SK-N-SH (cell line): Measurements from ENCODE around the gene DLK2. TPM values are rescaled to one million over a fixed set of nuclear protein-coding genes. Genes with fewer than 3 reads are reported as not detected.
"Not testable (repeated sequence)": the region's sequence is repeated elsewhere in the genome, so short reads cannot be mapped to it uniquely, and the experiment has no call there.

Experiments
- CTCF ChIA-PET: fragments of 300-600, 350-600 bp; formaldehyde crosslinking; extraction: SDS; loops from one replicate; lab custom pipeline; 2021; lab: Yijun Ruan, JAX
- POLR2A ChIA-PET: fragments of 350-600 bp; sonication (Branson Sonifier 250); formaldehyde crosslinking; extraction: SDS; loops from one replicate; lab custom pipeline; 2020; ENCODE audit warnings: antibody characterized with exemption, inconsistent platforms; lab: Yijun Ruan, JAX
- DNase-seq: peaks from one replicate; pipeline ENCODE4 v3.0.0; 2012
- H2AFZ ChIP-seq: fragments of 200-600 bp; sonication (generic); 2 replicates; pipeline ENCODE4 v1.8.1; 2016; ENCODE audit warnings: antibody characterized with exemption, mild to moderate bottlenecking, low read depth
- H3F3A ChIP-seq: fragments of 200-600 bp; sonication (generic); replicated peaks from 2 replicates; pipeline ENCODE3; 2016; ENCODE audit warnings: antibody characterized with exemption, mild to moderate bottlenecking; ENCODE audit not compliant: insufficient read depth
- H3K27ac ChIP-seq, 2 experiments: fragments of 200-500 bp in 1 of 2; fragments of 200-600 bp in 1 of 2; sonication (Bioruptor generic) in 1 of 2; sonication (generic), shearing (Covaris generic) in 1 of 2; 2 replicates each; pipeline versions ENCODE4 v1.5.1 to v1.6.1; 2014 to 2016; ENCODE audit warnings: low read depth in 2 of 2, inconsistent platforms in 1 of 2, low read length in 1 of 2, mild to moderate bottlenecking in 1 of 2, mixed read lengths in 1 of 2
- H3K27me3 ChIP-seq: fragments of 200-600 bp; sonication (generic), shearing (Covaris generic); 2 replicates; pipeline ENCODE4 v1.6.1; 2016; ENCODE audit warnings: mixed run types; ENCODE audit not compliant: insufficient read depth
- H3K36me3 ChIP-seq, 2 experiments: fragments of 200-500 bp in 1 of 2; fragments of 200-600 bp in 1 of 2; sonication (Bioruptor generic) in 1 of 2; sonication (generic) in 1 of 2; replicated peaks in 1 of 2; 2 replicates each; pipeline versions ENCODE3 to v1.5.1; 2014 to 2016; ENCODE audit warnings: low read length in 1 of 2, mild to moderate bottlenecking in 1 of 2; ENCODE audit not compliant: insufficient read depth in 2 of 2, control insufficient read depth in 1 of 2
- H3K4me1 ChIP-seq, 2 experiments: fragments of 200-500 bp in 1 of 2; fragments of 200-600 bp in 1 of 2; sonication (Bioruptor generic) in 1 of 2; sonication (generic), shearing (Covaris generic) in 1 of 2; 2 replicates each; pipeline versions ENCODE4 v1.5.1 to v1.6.1; 2014 to 2016; ENCODE audit warnings: low read depth in 1 of 2, low read length in 1 of 2, mixed run types in 1 of 2; ENCODE audit not compliant: insufficient read depth in 2 of 2, control insufficient read depth in 1 of 2
- H3K4me2 ChIP-seq: fragments of 200-600 bp; sonication (generic), shearing (Covaris generic); 2 replicates; pipeline ENCODE4 v1.6.1; 2017; ENCODE audit warnings: mixed run types
- H3K4me3 ChIP-seq, 2 experiments: fragments of 200-500 bp in 1 of 2; fragments of 200-600 bp in 1 of 2; sonication (Bioruptor generic) in 1 of 2; sonication (generic), shearing (Covaris generic) in 1 of 2; 2 replicates each; pipeline versions ENCODE4 v1.5.1 to v1.8.1; 2014 to 2016; ENCODE audit warnings: low read depth in 2 of 2, inconsistent platforms in 1 of 2, low read length in 1 of 2, mild to moderate bottlenecking in 1 of 2, mixed read lengths in 1 of 2, moderate library complexity in 1 of 2
- H3K79me2 ChIP-seq: fragments of 200-600 bp; sonication (generic); 2 replicates; pipeline ENCODE4 v1.8.1; 2017; ENCODE audit warnings: mild to moderate bottlenecking; ENCODE audit not compliant: insufficient read depth
- H3K9ac ChIP-seq: fragments of 200-600 bp; sonication (generic); 2 replicates; pipeline ENCODE4 v1.6.1; 2017; ENCODE audit warnings: mixed run types
- H3K9me2 ChIP-seq: fragments of 200-600 bp; sonication (generic); 2 replicates; pipeline ENCODE4 v1.6.1; 2017; ENCODE audit warnings: mixed run types
- H3K9me3 ChIP-seq: fragments of 200-600 bp; sonication (generic); 2 replicates; pipeline ENCODE4 v1.6.1; 2017; ENCODE audit warnings: mixed run types, mild to moderate bottlenecking, moderate library complexity
- H4K20me1 ChIP-seq: fragments of 200-600 bp; sonication (generic); 2 replicates; pipeline ENCODE4 v1.6.1; 2017; ENCODE audit warnings: mild to moderate bottlenecking, mixed run types; ENCODE audit not compliant: insufficient read depth
- CHD2 ChIP-seq: fragments of 150-350 bp; IDR thresholded peaks from 2 replicates; pipeline ENCODE4 v1.6.1; 2018; ENCODE audit warnings: low read length; ENCODE audit not compliant: partially characterized antibody
- FOSL2 ChIP-seq: IDR thresholded peaks from 2 replicates; pipeline ENCODE4 v1.4.0; 2012; ENCODE audit warnings: low read depth, mild to moderate bottlenecking, moderate library complexity, borderline replicate concordance
- MXI1 ChIP-seq: IDR thresholded peaks from 2 replicates; pipeline ENCODE4 v1.6.1; 2012; ENCODE audit warnings: mild to moderate bottlenecking, low read depth, low read length, improper control_type of control experiment
- NRF1 ChIP-seq: IDR thresholded peaks from 2 replicates; pipeline ENCODE4 v1.6.1; 2012; ENCODE audit warnings: low read depth, mild to moderate bottlenecking, low read length
- RCOR1 ChIP-seq: fragments of 150-350 bp; IDR thresholded peaks from 2 replicates; pipeline ENCODE4 v1.6.1; 2017; ENCODE audit warnings: antibody characterized with exemption, low read length
- RFX5 ChIP-seq: IDR thresholded peaks from 2 replicates; pipeline ENCODE4 v1.6.1; 2012; ENCODE audit warnings: mild to moderate bottlenecking, improper control_type of control experiment, low read length
- YY1 ChIP-seq: IDR thresholded peaks from 2 replicates; pipeline ENCODE4 v1.4.0; 2012; ENCODE audit warnings: low read depth, mild to moderate bottlenecking
- WGBS: methylation state at CpG from one replicate; pipeline ENCODE4 v1.1.6; 2017; ENCODE audit warnings: low lambda C conversion rate; 5-methylcytosine and 5-hydroxymethylcytosine counted together
- polyA plus RNA-seq, 3 experiments: library from polyadenylated mRNA; depleted of rRNA; stranded (reverse); fragments of >200 nt; gene quantifications; 2 replicates each; pipeline ENCODE4 v1.2.3, GENCODE V29; 2012
- TF ChIP-seq, protein P1 (sequence below): fragments of 150-350 bp; IDR thresholded peaks from 2 replicates; pipeline ENCODE4 v1.6.1; 2017; ENCODE audit warnings: antibody characterized with exemption, low read length, low read depth, borderline replicate concordance
- TF ChIP-seq, protein P2 (sequence below): IDR thresholded peaks from 2 replicates; pipeline ENCODE4 v1.4.0; 2012; ENCODE audit warnings: low read depth, borderline replicate concordance

The DLK2 gene
- polyA plus RNA-seq, 1 of the 3 experiments (the other 2 are of a cell fraction): 3.9 TPM

DNA sequence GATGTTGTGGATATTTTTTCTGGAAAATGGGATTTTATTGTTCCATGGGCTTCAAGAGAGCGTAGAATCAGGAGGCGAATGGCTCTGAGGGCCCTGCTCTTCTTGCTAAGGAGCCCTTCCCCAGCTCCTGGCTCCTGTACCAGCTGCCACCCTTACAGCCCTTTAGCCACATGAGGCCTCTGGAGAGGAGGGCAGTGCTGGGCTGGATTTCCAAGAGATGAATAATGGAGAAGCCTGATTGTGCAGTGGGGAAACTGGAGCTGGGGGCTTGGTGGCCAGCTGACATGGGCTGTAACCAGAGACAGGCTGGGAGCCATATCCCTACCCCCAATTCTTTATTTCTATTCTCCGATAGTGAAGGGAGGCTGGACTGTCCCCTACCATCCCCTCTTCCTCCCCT, 45.6 kb upstream of the DLK2 start (continued):
- TF ChIP-seq, protein P1, sequence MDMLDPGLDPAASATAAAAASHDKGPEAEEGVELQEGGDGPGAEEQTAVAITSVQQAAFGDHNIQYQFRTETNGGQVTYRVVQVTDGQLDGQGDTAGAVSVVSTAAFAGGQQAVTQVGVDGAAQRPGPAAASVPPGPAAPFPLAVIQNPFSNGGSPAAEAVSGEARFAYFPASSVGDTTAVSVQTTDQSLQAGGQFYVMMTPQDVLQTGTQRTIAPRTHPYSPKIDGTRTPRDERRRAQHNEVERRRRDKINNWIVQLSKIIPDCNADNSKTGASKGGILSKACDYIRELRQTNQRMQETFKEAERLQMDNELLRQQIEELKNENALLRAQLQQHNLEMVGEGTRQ: no peak
- TF ChIP-seq RCOR1 (no peak), FOSL2 (no peak), NRF1 (no peak), MXI1 (no peak), RFX5 (no peak)
- TF ChIP-seq, all 33 proteins: peak for 0

DNA sequence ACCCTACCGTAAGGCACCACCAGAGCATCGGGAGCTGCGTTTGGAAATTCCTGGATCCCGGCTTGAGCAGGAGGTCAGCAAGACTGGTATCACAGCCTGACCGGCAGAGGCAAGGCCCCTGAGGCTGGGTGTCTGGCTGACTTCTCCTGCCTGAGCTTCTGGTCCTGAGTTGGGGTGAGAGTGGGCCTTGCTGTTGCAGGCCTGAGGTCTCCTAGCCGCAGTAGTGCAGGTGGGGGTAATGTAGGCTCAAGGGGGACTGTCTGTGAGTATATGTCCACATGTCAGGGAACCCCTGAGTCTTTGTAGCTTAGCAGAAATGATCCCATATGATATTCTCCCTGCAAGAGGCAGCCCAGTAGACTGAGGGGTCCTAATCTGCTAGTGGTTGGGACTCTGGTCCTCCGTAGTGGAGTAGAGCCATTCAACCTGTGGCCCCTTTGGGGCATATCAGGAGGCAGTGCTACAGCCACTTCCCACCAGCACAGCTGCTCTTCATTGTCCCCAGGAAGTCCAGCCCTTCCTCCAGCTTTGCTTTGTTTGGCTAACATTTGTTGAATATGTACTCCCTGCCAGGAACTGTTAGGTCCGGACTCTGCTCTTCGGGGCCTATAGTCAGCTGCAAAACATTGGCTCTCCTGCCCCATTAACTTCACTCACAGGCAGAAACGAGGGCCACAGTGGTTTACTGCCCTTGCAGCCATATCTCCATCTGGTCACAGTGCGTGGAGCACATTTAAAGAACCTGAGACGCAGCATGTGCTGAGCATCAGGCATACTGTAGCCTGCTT, 43.9 kb upstream of the DLK2 start:
- 94% methylated on average over 8 of the region's 12 CpGs for WGBS
- Histone ChIP-seq H3K79me2 (no peaks in the 10 kb centered on the region; the same call in 1 of the 2 replicates), H3K27me3 (no peaks in the 10 kb centered on the region), H3F3A (no peaks in the 10 kb centered on the region), H3K9me3 (no peaks in the 10 kb centered on the region), H3K4me3 (no peak overlapping the region), H3K4me2 (no peak overlapping the region), H3K9me2 (no peaks in the 10 kb centered on the region), H3K4me1 (peaks cover 0 to 22% of the 10 kb centered on the region in 2 experiments; a peak in 1 of 4 replicates), H3K36me3 (peaks cover 14 to 43% of the 10 kb centered on the region in 2 experiments), H4K20me1 (0 out of 2 replicates have a peak, but pooled peaks cover 1% of the 10 kb centered on the region), H2AFZ (no peak overlapping the region), H3K27ac (no peak overlapping the region), H3K9ac (no peak overlapping the region)
- CTCF ChIA-PET: interaction anchor here (0.9 to 22.4 kb wide), 5 partner anchors 7 to 113 kb away, joined by 3 to 382 read pairs (median 213); partner anchors contain the start of genes DLK2 and LRRC73
- DNase-seq: no peak
- no peak for TF ChIP-seq RCOR1
- TF ChIP-seq, protein P2, sequence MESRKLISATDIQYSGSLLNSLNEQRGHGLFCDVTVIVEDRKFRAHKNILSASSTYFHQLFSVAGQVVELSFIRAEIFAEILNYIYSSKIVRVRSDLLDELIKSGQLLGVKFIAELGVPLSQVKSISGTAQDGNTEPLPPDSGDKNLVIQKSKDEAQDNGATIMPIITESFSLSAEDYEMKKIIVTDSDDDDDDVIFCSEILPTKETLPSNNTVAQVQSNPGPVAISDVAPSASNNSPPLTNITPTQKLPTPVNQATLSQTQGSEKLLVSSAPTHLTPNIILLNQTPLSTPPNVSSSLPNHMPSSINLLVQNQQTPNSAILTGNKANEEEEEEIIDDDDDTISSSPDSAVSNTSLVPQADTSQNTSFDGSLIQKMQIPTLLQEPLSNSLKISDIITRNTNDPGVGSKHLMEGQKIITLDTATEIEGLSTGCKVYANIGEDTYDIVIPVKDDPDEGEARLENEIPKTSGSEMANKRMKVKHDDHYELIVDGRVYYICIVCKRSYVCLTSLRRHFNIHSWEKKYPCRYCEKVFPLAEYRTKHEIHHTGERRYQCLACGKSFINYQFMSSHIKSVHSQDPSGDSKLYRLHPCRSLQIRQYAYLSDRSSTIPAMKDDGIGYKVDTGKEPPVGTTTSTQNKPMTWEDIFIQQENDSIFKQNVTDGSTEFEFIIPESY: no peak
- no peak for TF ChIP-seq YY1
- TF ChIP-seq CHD2: no peak
- POLR2A ChIA-PET: interaction anchor here (1.2 kb wide), 1 partner anchor 10 kb away, joined by 3 read pairs; no protein-coding TSS in a partner anchor

DNA sequence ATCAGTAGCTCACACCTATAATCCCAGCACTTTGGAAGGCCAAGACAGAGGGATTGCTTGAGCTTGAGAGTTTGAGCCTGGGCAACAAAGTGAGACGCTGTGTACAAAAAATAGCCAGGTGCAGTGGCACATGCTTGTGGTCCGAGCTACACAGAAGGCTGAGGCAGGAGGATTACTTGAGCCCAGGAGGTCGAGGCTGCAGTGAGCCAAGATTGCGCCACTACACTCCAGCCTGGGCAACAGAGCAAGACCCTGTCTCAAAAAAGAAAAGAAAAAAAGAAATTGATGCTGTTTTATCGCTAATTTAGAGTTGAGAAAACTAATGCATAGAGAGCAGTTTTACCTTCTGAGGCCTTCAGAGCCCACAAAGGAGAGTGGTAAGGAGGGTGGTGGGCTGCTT, 42.9 kb upstream of the DLK2 start:
- peaks cover 14 to 38% of the 10 kb centered on the region in 2 experiments for H3K36me3 ChIP-seq
- not testable (repeated sequence) for H3F3A ChIP-seq, H3K4me2 ChIP-seq, H3K27ac ChIP-seq, H3K4me3 ChIP-seq, H3K79me2 ChIP-seq, H3K9me2 ChIP-seq, H3K9me3 ChIP-seq, H3K27me3 ChIP-seq, H3K9ac ChIP-seq, DNase-seq, H2AFZ ChIP-seq
- peaks cover 10% of the 10 kb centered on the region; the same call in 1 of the 2 replicates for H4K20me1 ChIP-seq
- peaks cover 0 to 29% of the 10 kb centered on the region in 2 experiments; a peak in 1 of 4 replicates for H3K4me1 ChIP-seq
- ChIA-PET POLR2A (interaction anchor here (0.7 to 1.2 kb wide), 2 partner anchors 9 to 12 kb away, joined by 3 read pairs; partner anchors contain the start of gene LRRC73), CTCF (interaction anchor here (0.7 to 22.4 kb wide), 6 partner anchors 8 to 121 kb away, joined by 3 to 382 read pairs (median 8); partner anchors contain the start of genes DLK2 and LRRC73)
- 99% methylated on average over 5 of the region's 5 CpGs for WGBS
